ENCODE measurements around the gene TIMM8A. TPM values are rescaled to one million over a fixed set of nuclear protein-coding genes. Genes with fewer than 3 reads are reported as not detected.
A peak's percentile ranks its signal among the peaks of the same experiment; 100 is the strongest.

The TIMM8A gene
- total RNA-seq, 1 donor from 2014 or later, result 16.7 TPM

DNA sequence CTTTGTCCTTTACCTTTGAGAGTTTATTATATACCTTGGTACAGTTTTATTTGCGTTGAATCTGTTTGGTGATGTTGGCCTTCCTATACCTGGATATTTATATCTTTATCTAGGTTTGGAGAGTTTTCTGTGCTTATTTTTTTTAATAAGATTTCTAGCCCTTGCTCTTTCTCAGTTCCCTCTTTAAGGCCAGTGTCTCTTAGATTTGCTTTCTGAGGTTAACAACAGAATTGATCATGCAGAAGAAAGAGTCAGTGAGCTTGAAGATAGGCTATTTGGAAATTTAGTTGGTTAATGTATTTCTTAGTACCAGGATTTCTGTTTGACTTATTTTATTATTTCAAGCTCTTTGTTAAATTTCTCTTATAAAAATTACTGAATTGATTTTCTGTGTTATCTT lies 44.8 kb downstream of the TIMM8A start:
- Histone ChIP-seq H3K27ac (ENCODE audit: low read depth, low read length) (no peak overlapping the region), H3K79me2 (ENCODE audit: insufficient read depth, low read length) (no peaks in the 10 kb centered on the region), H3K9me3 (ENCODE audit: insufficient read depth, low read depth, low read length) (no peaks in the 10 kb centered on the region), H2AFZ (ENCODE audit: low read depth, low read length) (no peak overlapping the region), H3K4me2 (ENCODE audit: low read length) (no peak overlapping the region), H4K20me1 (ENCODE audit: insufficient read depth, low read length) (no peaks in the 10 kb centered on the region), H3K36me3 (ENCODE audit: insufficient read depth, low read length) (no peaks in the 10 kb centered on the region), H3K4me3 (ENCODE audit: insufficient read depth, low read depth, low read length) (no peak overlapping the region), H3K27me3 (ENCODE audit: insufficient read depth, low read length) (no peaks in the 10 kb centered on the region), H3K4me1 (ENCODE audit: insufficient read depth, low read length) (no peaks in the 10 kb centered on the region), H3K9ac (ENCODE audit: low read length) (no peak overlapping the region)
- no peaks in the 10 kb centered on the region for H3K36me3 Mint-ChIP-seq (ENCODE audit: low read depth, unreplicated experiment)
- no peak overlapping the region for H3K4me3 Mint-ChIP-seq (ENCODE audit: unreplicated experiment)
- DNase-seq (ENCODE audit: low read depth), result no peak
- TF ChIP-seq EZH2 (IDR thresholded peaks at IDR 0.05; ENCODE audit: insufficient read depth, low read length), result no peak
- TF ChIP-seq, protein P1, sequence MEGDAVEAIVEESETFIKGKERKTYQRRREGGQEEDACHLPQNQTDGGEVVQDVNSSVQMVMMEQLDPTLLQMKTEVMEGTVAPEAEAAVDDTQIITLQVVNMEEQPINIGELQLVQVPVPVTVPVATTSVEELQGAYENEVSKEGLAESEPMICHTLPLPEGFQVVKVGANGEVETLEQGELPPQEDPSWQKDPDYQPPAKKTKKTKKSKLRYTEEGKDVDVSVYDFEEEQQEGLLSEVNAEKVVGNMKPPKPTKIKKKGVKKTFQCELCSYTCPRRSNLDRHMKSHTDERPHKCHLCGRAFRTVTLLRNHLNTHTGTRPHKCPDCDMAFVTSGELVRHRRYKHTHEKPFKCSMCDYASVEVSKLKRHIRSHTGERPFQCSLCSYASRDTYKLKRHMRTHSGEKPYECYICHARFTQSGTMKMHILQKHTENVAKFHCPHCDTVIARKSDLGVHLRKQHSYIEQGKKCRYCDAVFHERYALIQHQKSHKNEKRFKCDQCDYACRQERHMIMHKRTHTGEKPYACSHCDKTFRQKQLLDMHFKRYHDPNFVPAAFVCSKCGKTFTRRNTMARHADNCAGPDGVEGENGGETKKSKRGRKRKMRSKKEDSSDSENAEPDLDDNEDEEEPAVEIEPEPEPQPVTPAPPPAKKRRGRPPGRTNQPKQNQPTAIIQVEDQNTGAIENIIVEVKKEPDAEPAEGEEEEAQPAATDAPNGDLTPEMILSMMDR (IDR thresholded peaks at IDR 0.05; ENCODE audit: insufficient read depth, low read depth, low read length), result no peak
- no peaks in the 10 kb centered on the region for H3K27me3 Mint-ChIP-seq (ENCODE audit: low read depth, unreplicated experiment)
- no peaks in the 10 kb centered on the region for H3K4me1 Mint-ChIP-seq (ENCODE audit: low read depth, unreplicated experiment)
- H3K27ac Mint-ChIP-seq (ENCODE audit: unreplicated experiment), result no peak overlapping the region
- no peaks in the 10 kb centered on the region for H3K9me3 Mint-ChIP-seq (ENCODE audit: unreplicated experiment)
- FAIRE-seq, result peak; percentile 23

Other genes starting within 250 kb of the TIMM8A start
- 4.2 and 5.4 TPM in 2 replicates for gene DRP2, start 129.0 kb downstream of the TIMM8A start, total RNA-seq
- gene TAF7L, start 57.4 kb downstream of the TIMM8A start, total RNA-seq, result 0.27 and 0.29 TPM in 2 replicates
- 0.43 and 0.79 TPM in 2 replicates for gene BTK, start 37.4 kb upstream of the TIMM8A start, total RNA-seq
- 185 and 186 TPM in 2 replicates for gene RPL36A, start 42.3 kb upstream of the TIMM8A start, total RNA-seq
- 48.0 and 51.9 TPM in 2 replicates for gene GLA, start 59.2 kb upstream of the TIMM8A start, total RNA-seq
- gene HNRNPH2, start 59.5 kb upstream of the TIMM8A start, total RNA-seq, result 47.5 and 48.9 TPM in 2 replicates
- 9.6 and 10.8 TPM in 2 replicates for gene ARMCX4, start 136.7 kb upstream of the TIMM8A start, total RNA-seq
- gene ARMCX1, start 201.8 kb upstream of the TIMM8A start, total RNA-seq, result 17.9 and 20.1 TPM in 2 replicates